ENCODE data around the gene ASAP2.

DNA sequence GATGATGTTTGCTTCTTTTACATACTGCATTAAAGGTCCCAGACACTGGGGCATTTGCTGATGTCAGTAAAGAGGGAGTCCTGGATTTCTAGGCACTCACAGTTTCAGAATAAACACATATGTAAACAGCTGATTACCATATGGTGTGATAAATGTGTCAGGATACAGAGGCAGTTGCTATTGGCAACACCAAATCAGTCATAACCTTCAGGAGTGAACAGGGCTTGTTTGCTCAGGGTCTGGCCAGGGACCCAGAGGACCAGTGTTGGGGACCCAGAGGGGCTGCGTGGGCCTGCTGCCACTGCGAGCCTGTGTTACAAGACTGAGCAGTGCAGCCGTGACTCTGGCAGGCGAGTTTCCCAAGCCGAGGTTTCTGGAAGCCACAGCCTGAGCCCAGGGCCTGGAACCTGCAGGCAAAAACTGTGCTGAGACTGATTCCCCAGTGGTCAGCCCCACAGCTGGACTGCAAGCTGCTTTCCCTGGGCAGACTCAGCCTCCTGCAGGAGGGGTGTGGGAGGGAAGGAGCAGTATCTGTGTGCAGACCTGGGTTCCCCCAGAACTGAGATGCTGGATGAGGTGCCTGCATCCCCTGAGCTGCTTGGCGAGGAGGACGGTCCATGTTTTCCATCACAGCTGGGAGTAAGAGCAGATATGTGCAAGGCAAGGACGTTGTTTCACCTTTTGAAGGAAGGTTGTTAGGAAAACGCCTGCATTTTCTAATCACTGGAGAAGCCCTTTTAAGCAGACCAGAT lies 23.6 kb downstream of the ASAP2 start:
- TF ChIP-seq, protein P1, sequence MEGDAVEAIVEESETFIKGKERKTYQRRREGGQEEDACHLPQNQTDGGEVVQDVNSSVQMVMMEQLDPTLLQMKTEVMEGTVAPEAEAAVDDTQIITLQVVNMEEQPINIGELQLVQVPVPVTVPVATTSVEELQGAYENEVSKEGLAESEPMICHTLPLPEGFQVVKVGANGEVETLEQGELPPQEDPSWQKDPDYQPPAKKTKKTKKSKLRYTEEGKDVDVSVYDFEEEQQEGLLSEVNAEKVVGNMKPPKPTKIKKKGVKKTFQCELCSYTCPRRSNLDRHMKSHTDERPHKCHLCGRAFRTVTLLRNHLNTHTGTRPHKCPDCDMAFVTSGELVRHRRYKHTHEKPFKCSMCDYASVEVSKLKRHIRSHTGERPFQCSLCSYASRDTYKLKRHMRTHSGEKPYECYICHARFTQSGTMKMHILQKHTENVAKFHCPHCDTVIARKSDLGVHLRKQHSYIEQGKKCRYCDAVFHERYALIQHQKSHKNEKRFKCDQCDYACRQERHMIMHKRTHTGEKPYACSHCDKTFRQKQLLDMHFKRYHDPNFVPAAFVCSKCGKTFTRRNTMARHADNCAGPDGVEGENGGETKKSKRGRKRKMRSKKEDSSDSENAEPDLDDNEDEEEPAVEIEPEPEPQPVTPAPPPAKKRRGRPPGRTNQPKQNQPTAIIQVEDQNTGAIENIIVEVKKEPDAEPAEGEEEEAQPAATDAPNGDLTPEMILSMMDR (IDR thresholded peaks at IDR 0.05; ENCODE audit: borderline replicate concordance, extremely low read depth, low read length, poor library complexity, severe bottlenecking): no peak
- no peak for TF ChIP-seq EZH2 (IDR thresholded peaks at IDR 0.05; ENCODE audit: borderline replicate concordance, low read depth, low read length, severe bottlenecking)
